Breast epithelium (tissue), 4 donors: ENCODE measurements around the gene ST8SIA2. TPM values are rescaled to one million over a fixed set of nuclear protein-coding genes. Genes with fewer than 3 reads are reported as not detected.
A peak's percentile ranks its signal among the peaks of the same experiment; 100 is the strongest.

ENCODE experiments used
- DNase-seq, 2 donors: peaks; one replicate each; pipeline ENCODE4 v3.0.0-alpha.2; 2019; ENCODE audit warnings: low spot score in 2 of 2
- H3K27ac ChIP-seq, 2 donors: fragments of 200-600 bp; sonication (generic) in 1 of 2; one replicate each; pipeline ENCODE4 v1.5.1; 2016 to 2019; ENCODE audit warnings: mild to moderate bottlenecking in 1 of 2
- H3K27me3 ChIP-seq, 2 donors: fragments of 200-600 bp; sonication (generic) in 1 of 2; one replicate each; pipeline versions ENCODE4 v1.5.1 to v1.6.0; 2017 to 2019; ENCODE audit warnings: control low read depth in 1 of 2, mild to moderate bottlenecking in 1 of 2
- H3K36me3 ChIP-seq: fragments of 200-600 bp; one replicate; pipeline ENCODE4 v1.5.1; 2019
- H3K4me1 ChIP-seq, 2 donors: fragments of 200-600 bp; sonication (generic); one replicate each; pipeline ENCODE4 v1.5.1; 2016 to 2019; ENCODE audit warnings: control low read depth in 1 of 2
- H3K4me3 ChIP-seq, 3 donors: fragments of 200-600 bp; sonication (generic); 1 replicate in 2 of 3; 2 replicates in 1 of 3; pipeline ENCODE4 v1.5.1; 2016 to 2019; ENCODE audit warnings: mild to moderate bottlenecking in 3 of 3, moderate library complexity in 2 of 3
- H3K9me3 ChIP-seq, 2 donors: fragments of 200-600 bp; sonication (generic) in 1 of 2; one replicate each; pipeline ENCODE4 v1.5.1; 2016 to 2019; ENCODE audit warnings: control low read depth in 1 of 2
- POLR2A ChIP-seq: fragments of 450-650 bp; IDR thresholded peaks from one replicate; pipeline ENCODE4 v1.6.1; 2016; ENCODE audit warnings: antibody characterized with exemption, mild to moderate bottlenecking, moderate library complexity
- POLR2AphosphoS5 ChIP-seq, 3 donors: sonication (generic); formaldehyde crosslinking; IDR thresholded peaks; one replicate each; pipeline ENCODE4 v1.6.1; 2017; ENCODE audit warnings: antibody characterized with exemption in 3 of 3
- intact Hi-C: fragments of 100-400 bp; cut with DNase I; formaldehyde crosslinking; loops from one replicate; pipeline ENCODE4 v1.15.1; 2023; ENCODE audit warnings: low total_unique reads
- total RNA-seq, 3 donors: library from RNA; depleted of rRNA; stranded (reverse); fragments of >200 nt; gene quantifications; one replicate each; pipeline ENCODE4 v1.1.0, GENCODE V29; 2016
- TF ChIP-seq, protein P1 (sequence below), 3 donors: fragments of 450-650 bp; IDR thresholded peaks; one replicate each; pipeline ENCODE4 v1.5.1; 2016 to 2017; ENCODE audit warnings: antibody characterized with exemption in 3 of 3, mild to moderate bottlenecking in 3 of 3, moderate library complexity in 3 of 3

The ST8SIA2 gene, protein sequence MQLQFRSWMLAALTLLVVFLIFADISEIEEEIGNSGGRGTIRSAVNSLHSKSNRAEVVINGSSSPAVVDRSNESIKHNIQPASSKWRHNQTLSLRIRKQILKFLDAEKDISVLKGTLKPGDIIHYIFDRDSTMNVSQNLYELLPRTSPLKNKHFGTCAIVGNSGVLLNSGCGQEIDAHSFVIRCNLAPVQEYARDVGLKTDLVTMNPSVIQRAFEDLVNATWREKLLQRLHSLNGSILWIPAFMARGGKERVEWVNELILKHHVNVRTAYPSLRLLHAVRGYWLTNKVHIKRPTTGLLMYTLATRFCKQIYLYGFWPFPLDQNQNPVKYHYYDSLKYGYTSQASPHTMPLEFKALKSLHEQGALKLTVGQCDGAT
- under 1 TPM in 2 of 3 donors, not detected in 1; 0.59 to 0.66 TPM for total RNA-seq

DNA sequence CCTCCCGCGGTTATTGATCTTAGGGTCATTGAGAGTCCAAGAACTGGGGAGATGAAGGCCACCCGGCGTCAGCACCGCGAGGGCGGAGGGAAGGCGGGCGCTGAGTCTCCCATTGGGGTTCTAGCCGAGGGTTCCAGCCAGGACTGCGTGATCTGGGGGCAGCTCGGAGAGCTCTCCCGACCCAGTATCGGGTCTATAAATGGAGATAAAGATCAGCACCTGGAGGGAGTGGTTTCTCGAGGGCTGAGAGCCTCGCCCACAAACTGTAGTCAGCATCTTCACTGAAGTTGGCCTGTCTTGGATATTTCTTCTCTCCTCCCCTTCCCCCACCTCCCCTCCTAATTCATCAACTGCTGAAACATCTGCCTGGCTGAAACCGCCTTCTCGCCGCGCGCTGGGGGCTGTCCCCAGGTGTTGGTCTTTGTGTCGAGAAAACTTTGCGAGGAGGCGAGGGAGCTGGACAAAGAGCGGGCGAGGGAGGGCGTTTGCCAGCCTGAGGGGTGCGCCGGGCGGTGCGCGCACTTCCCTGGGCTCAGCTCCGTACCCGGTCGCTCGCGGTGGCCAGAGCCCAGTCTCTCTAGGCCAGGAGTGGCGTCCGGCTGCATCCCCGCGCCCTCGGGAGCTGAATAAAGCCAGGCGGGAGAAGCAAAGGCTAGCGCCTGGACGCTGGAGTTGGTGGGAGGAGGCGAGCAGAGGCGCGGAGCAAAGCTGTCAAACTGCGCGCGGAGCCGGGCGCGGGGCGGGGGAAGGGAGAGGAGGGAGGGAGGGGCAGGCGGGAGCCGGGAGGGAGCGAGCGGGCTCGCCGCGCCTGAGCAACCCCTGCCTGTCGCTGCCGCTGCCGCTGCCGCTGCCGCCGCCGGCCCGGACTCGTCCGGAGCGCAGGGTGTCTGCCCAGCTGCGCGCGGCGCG lies at the start of gene ST8SIA2:
TSS of gene ST8SIA2 (plus strand) at position 811 of the 909 bp plus-strand sequence. CDS start 184 bp downstream, outside the sequence.
- Histone ChIP-seq H3K4me3 (peak within 1 kb of the TSS; percentile 19 to 67 (median 57)), H3K36me3 (no peaks in the 10 kb centered on the region), H3K27me3 (peaks cover 2 to 66% of the 10 kb centered on the region in 2 donors), H3K4me1 (no peaks in the 10 kb centered on the region), H3K9me3 (no peaks in the 10 kb centered on the region), H3K27ac (peak within 1 kb of the TSS in 1 of 2 donors; percentile 12)
- TF ChIP-seq, protein P1, sequence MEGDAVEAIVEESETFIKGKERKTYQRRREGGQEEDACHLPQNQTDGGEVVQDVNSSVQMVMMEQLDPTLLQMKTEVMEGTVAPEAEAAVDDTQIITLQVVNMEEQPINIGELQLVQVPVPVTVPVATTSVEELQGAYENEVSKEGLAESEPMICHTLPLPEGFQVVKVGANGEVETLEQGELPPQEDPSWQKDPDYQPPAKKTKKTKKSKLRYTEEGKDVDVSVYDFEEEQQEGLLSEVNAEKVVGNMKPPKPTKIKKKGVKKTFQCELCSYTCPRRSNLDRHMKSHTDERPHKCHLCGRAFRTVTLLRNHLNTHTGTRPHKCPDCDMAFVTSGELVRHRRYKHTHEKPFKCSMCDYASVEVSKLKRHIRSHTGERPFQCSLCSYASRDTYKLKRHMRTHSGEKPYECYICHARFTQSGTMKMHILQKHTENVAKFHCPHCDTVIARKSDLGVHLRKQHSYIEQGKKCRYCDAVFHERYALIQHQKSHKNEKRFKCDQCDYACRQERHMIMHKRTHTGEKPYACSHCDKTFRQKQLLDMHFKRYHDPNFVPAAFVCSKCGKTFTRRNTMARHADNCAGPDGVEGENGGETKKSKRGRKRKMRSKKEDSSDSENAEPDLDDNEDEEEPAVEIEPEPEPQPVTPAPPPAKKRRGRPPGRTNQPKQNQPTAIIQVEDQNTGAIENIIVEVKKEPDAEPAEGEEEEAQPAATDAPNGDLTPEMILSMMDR (IDR thresholded peaks at IDR 0.05) = no peak
- TF ChIP-seq POLR2AphosphoS5 (IDR thresholded peaks at IDR 0.05) = no peak
- TF ChIP-seq POLR2A = no peak
- intact Hi-C loops = no loop called here
- DNase-seq = no peak

DNA sequence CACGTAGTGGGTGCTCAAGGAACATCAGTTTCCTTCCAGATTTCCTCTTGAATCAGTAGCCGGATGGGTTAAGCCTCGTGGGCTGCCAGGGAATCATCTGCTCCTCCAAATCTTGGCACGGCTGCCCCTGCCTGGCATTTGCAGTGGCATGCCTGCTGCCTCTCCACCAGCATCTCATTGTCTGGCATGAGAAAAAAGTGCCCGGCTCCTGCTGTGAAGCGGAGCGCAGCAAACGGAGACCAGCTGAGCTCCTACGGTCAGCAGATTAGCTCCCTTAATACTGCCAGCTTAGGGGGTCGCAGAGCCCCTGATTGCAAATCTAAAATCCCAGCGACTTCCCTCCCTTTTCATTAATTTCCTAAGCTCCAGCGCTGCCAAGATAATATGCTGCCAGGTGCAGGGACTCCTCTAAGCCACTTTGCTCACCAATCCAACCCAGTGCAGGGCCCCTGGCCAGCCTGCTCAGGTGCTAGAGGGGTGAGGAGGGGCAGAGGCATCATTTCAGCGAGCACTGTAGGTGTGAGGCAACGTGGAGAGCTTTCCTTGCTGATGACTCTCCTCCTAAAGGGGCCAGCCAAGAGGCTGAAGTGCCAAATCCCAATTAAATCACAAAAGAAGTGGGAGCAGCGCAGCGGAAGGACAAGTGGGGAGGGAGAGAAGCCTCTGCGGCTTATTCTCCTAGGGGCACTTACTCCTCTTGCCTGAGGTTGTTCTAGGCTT lies 49.6 kb upstream of the ST8SIA2 start:
- peaks cover 0 to 27% of the 10 kb centered on the region in 2 donors for H3K27me3 ChIP-seq
- intact Hi-C loops = no loop called here
- TF ChIP-seq, protein P1 (IDR thresholded peaks at IDR 0.05) = no peak
- no peak for TF ChIP-seq POLR2A
- no peak for TF ChIP-seq POLR2AphosphoS5 (IDR thresholded peaks at IDR 0.05)
- H3K36me3 ChIP-seq = no peaks in the 10 kb centered on the region
- H3K4me3 ChIP-seq = no peak overlapping the region
- DNase-seq = peak in 1 of 2 donors; percentile 56
- no peaks in the 10 kb centered on the region for H3K9me3 ChIP-seq
- H3K4me1 ChIP-seq = no peaks in the 10 kb centered on the region
- peak overlapping the region in 1 of 2 donors; percentile 38 for H3K27ac ChIP-seq

DNA sequence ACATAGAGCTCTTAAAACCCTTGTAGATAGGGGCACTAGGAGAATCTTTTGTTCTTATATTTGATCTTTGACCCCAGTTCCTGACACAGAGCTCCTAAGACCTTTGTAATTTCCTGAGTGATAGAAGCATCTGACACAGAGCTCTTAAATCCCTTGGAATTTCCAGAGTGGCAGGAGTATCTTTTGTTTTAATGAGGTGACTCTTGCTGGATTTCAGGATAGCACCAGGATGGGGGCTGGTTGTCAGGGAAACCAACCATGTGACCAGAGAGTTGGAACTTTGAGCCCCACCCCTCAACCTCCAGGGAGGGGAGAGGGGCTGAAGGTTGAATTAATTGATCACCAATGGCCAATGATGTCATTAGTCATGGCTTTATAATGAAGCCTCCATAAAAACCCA lies 47.6 kb upstream of the ST8SIA2 start:
- TF ChIP-seq POLR2A = no peak
- TF ChIP-seq, protein P1 (IDR thresholded peaks at IDR 0.05) = no peak
- no peak for TF ChIP-seq POLR2AphosphoS5 (IDR thresholded peaks at IDR 0.05)

DNA sequence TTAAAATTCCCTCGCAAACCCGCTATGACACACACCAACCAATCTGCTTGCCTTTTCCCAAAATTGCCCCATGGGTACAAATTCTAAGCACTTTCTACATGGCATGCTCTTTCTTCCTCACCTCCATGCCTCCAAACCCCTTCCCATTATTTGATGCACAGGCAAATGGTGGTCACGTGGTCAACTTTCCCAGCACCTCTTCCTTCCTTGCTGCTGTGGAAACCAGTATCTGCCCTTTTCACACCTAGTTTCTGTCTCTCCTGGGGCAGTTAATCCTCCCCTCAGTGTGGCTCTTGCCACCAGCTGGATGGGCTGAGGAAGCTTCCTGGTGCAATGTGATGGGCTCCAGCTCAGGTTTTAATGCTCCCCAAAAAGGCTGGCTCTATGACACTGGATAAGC lies 38.4 kb upstream of the ST8SIA2 start:
- TF ChIP-seq, protein P1 (IDR thresholded peaks at IDR 0.05) = no peak
- TF ChIP-seq POLR2A (no peak), POLR2AphosphoS5 (IDR thresholded peaks at IDR 0.05) (no peak)
- H3K9me3 ChIP-seq = no peaks in the 10 kb centered on the region
- no peak overlapping the region for H3K4me3 ChIP-seq
- no peaks in the 10 kb centered on the region for H3K4me1 ChIP-seq
- H3K36me3 ChIP-seq = no peaks in the 10 kb centered on the region
- H3K27ac ChIP-seq = no peak overlapping the region
- intact Hi-C loops = no loop called here
- H3K27me3 ChIP-seq = no peaks in the 10 kb centered on the region
- DNase-seq = no peak

More for the DNA sequence above, 47.6 kb upstream of the ST8SIA2 start:
- no peak for DNase-seq
- intact Hi-C loops = no loop called here
- H3K27me3 ChIP-seq = peaks cover 0 to 27% of the 10 kb centered on the region in 2 donors
- H3K4me1 ChIP-seq = no peaks in the 10 kb centered on the region
- H3K36me3 ChIP-seq = no peaks in the 10 kb centered on the region
- no peak overlapping the region for H3K27ac ChIP-seq
- no peak overlapping the region for H3K4me3 ChIP-seq
- no peaks in the 10 kb centered on the region for H3K9me3 ChIP-seq
